Measurements from ENCODE around the gene ENPP3. TPM values are rescaled to one million over a fixed set of nuclear protein-coding genes. Genes with fewer than 3 reads are reported as not detected.

The ENPP3 gene
- total RNA-seq, 1 donor from 2014 or later: 0.09 TPM

GRCh38 chr6:131692589-131692988 is 55.5 kb downstream of the ENPP3 start:
- Histone ChIP-seq H3F3A (ENCODE audit: low read depth) (no peaks in the 10 kb centered on the region), H3K36me3 (no peaks in the 10 kb centered on the region), H3K9me3 (ENCODE audit: low read depth) (peaks cover 3% of the 10 kb centered on the region), H3K4me1 (no peaks in the 10 kb centered on the region), H3K9ac (no peak overlapping the region), H3K4me2 (no peak overlapping the region), H4K20me1 (ENCODE audit: low read depth) (no peaks in the 10 kb centered on the region), H2AFZ (replicated peaks) (no peak overlapping the region), H3K79me2 (ENCODE audit: low read depth) (no peaks in the 10 kb centered on the region), H3K27ac (no peak overlapping the region), H3K27me3 (no peaks in the 10 kb centered on the region), H3K4me3 (no peak overlapping the region)
- no peak overlapping the region for H3K4me3 Mint-ChIP-seq
- H3K9me3 Mint-ChIP-seq: no peaks in the 10 kb centered on the region
- no peak overlapping the region for H3K27ac Mint-ChIP-seq
- no peaks in the 10 kb centered on the region for H3K36me3 Mint-ChIP-seq
- no peak for TF ChIP-seq CTCF (IDR thresholded peaks at IDR 0.05)
- TF ChIP-seq EZH2phosphoT487 (IDR thresholded peaks at IDR 0.05): no peak
- no peak for TF ChIP-seq EZH2 (IDR thresholded peaks at IDR 0.05)
- no peak for DNase-seq (ENCODE audit: low spot score)
- H3K27me3 Mint-ChIP-seq (ENCODE audit: insufficient read depth, low read depth): no peaks in the 10 kb centered on the region
- H3K4me1 Mint-ChIP-seq: no peaks in the 10 kb centered on the region

- TF ChIP-seq CTCF (IDR thresholded peaks at IDR 0.05): no peak
- no peak for TF ChIP-seq EZH2phosphoT487 (IDR thresholded peaks at IDR 0.05)
- TF ChIP-seq EZH2 (IDR thresholded peaks at IDR 0.05): no peak
- H3K9ac ChIP-seq: no peak overlapping the region
- H3K27ac ChIP-seq: no peak overlapping the region
- no peak overlapping the region for H2AFZ ChIP-seq (replicated peaks)
- no peaks in the 10 kb centered on the region for H3K27me3 ChIP-seq
- Mint-ChIP-seq H3K27ac (no peak overlapping the region), H3K27me3 (ENCODE audit: insufficient read depth, low read depth) (no peaks in the 10 kb centered on the region), H3K4me3 (no peak overlapping the region), H3K9me3 (no peaks in the 10 kb centered on the region), H3K36me3 (no peaks in the 10 kb centered on the region), H3K4me1 (no peaks in the 10 kb centered on the region)
- no peaks in the 10 kb centered on the region for H3K79me2 ChIP-seq (ENCODE audit: low read depth)
- H3K4me2 ChIP-seq: no peak overlapping the region
- DNase-seq (ENCODE audit: low spot score): no peak
- H3K36me3 ChIP-seq: no peaks in the 10 kb centered on the region
- no peaks in the 10 kb centered on the region for H4K20me1 ChIP-seq (ENCODE audit: low read depth)
- H3K9me3 ChIP-seq (ENCODE audit: low read depth): peaks cover 3% of the 10 kb centered on the region
- no peaks in the 10 kb centered on the region for H3K4me1 ChIP-seq
- H3F3A ChIP-seq (ENCODE audit: low read depth): no peaks in the 10 kb centered on the region
- H3K4me3 ChIP-seq: no peak overlapping the region
Observed at GRCh38 chr6:131693384-131693783, 56.3 kb downstream of the ENPP3 start.

- no peak overlapping the region for H3K27ac ChIP-seq
- Mint-ChIP-seq H3K27me3 (ENCODE audit: insufficient read depth, low read depth) (no peaks in the 10 kb centered on the region), H3K4me3 (no peak overlapping the region), H3K27ac (no peak overlapping the region), H3K36me3 (no peaks in the 10 kb centered on the region), H3K9me3 (no peaks in the 10 kb centered on the region), H3K4me1 (no peaks in the 10 kb centered on the region)
- no peaks in the 10 kb centered on the region for H3K79me2 ChIP-seq (ENCODE audit: low read depth)
- peak; percentile 88 for DNase-seq (ENCODE audit: low spot score)
- H3K9ac ChIP-seq: no peak overlapping the region
- H3K36me3 ChIP-seq: no peaks in the 10 kb centered on the region
- H3K27me3 ChIP-seq: no peaks in the 10 kb centered on the region
- H3K9me3 ChIP-seq (ENCODE audit: low read depth): peaks cover 3% of the 10 kb centered on the region
- H3K4me1 ChIP-seq: no peaks in the 10 kb centered on the region
- no peak overlapping the region for H3K4me2 ChIP-seq
- H2AFZ ChIP-seq (replicated peaks): no peak overlapping the region
- no peak overlapping the region for H3K4me3 ChIP-seq
- peak; percentile 83 for TF ChIP-seq CTCF (IDR thresholded peaks at IDR 0.05)
- TF ChIP-seq EZH2 (IDR thresholded peaks at IDR 0.05): no peak
- no peak for TF ChIP-seq EZH2phosphoT487 (IDR thresholded peaks at IDR 0.05)
- H4K20me1 ChIP-seq (ENCODE audit: low read depth): no peaks in the 10 kb centered on the region
- H3F3A ChIP-seq (ENCODE audit: low read depth): no peaks in the 10 kb centered on the region
Observed at GRCh38 chr6:131694832-131695426, 57.8 kb downstream of the ENPP3 start.

Measured in neural progenitor cell (in vitro differentiated cells).